Activated effector memory CD4-positive, alpha-beta T cell treated with anti-CD3 and anti-CD28 coated beads, Interleukin-2, amount 50 U/mL, for 16 hours (primary cell): ENCODE measurements around the gene MRPL14.

Source experiments
- DNase-seq: peaks from one replicate; pipeline ENCODE4 v3.0.0-alpha.2; 2020

The MRPL14 gene

DNA sequence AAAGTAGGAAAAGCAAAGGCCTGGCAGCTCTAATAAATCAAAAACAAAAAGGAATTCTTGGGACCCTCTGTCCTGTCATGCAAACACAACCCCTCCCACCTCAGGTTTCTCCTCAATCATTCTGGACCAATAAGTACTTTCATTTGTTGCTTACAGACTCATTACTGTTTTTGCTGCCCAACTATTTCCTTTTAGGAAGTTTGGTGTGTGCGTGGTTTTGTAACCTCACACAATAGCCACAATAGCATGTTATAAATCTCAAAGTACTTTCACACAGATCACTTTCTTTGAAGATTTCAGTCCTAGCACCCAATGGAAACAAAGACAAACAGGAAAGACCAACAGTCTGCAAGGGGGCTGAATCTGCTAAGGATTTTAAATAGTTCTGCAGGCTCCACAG, 4.5 kb downstream of the MRPL14 start:
- DNase-seq, result no peak

DNA sequence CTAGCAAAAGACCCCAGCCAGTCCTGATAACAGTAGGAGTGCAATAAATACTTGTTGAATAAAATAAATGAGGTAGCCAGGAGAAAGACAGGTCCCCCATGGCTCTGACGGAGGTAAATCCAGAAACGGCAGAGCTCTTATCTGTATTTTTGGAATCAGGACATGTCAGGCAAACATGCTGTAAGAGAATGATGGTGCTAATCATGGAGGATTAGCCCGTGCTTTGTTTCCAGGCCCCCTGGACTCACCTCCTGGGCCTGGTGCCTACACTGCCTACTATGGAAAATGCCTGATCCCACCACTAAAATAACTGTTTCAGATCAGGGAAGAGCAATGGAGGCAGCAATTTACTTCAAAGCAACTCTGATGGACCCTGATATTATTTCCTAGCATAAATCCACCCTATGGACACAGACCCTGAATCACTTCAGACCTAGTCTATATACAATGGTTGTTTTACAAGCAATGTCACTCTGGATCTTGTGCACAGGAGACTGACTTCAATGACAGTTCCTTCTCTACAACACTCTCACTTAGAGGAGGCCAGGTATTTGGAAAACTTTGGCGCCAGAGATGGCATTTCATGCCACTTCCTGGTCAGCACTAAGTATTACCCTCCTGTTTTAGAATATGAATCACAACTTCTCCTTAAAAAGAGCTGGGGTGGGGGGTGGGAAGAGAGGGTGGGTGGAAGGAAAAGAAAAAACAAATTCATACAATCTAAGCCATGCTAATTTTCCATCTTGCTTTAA, 6.4 kb downstream of the MRPL14 start:
- DNase-seq, result no peak

DNA sequence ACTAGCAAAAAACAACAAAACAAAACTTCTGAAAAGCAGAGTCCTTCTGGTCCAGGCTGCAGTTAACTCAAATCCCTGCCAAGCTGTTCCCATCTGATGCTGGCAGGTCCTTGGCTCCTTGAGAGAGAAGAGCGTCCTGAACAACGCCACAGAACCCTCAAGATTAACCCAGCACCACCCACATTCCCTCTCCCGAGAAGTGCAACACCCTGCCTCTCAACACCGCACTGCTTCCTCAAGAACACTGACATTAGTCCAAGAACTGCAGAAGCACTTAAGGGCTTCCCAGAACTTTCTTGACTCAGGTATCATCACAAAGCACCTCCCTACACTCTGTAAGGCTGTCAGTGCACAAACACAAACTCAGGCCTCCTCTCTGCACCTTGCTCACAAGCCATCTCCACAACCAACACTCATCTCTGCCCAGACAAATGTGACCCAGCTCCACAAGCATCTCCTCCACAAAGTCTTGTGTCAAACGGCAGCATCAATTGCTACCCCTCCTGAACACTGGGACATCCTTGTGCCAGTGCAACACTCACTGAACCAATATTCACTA, 7.5 kb downstream of the MRPL14 start:
- no peak for DNase-seq

DNA sequence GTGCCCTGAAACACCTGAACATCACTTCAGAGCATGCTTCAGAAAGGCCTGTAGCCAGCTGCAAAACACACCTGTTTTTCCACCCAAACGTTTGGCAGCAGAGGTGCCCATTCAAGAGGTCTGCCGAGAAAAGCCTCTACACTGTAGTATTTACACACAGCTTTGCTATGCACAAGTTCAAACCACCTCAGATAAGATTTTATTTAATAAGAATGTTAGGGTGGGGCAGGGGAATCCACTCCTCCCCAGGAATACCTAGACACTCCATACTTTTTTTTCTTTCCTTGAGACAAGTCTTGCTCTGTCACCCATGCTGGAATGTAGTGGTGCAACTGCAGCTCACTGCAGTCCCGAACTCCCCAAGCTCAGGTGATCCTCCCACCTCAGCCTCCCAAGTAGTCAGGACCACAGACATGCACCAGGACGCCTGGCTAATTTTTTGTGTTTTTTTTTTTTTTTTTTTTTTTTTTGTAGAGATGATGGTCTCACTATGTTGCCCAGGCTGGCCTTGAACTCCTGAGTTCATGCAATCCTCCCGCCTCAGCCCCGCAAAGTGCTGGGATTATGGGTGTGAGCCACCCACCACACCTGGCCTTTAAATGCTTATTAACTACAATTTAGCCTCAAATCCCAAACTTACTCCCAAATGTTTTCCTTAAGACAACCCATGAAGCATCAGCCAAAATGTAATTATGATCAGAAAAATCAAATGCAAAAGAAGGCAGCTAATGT, 9.7 kb downstream of the MRPL14 start:
- no peak for DNase-seq

DNA sequence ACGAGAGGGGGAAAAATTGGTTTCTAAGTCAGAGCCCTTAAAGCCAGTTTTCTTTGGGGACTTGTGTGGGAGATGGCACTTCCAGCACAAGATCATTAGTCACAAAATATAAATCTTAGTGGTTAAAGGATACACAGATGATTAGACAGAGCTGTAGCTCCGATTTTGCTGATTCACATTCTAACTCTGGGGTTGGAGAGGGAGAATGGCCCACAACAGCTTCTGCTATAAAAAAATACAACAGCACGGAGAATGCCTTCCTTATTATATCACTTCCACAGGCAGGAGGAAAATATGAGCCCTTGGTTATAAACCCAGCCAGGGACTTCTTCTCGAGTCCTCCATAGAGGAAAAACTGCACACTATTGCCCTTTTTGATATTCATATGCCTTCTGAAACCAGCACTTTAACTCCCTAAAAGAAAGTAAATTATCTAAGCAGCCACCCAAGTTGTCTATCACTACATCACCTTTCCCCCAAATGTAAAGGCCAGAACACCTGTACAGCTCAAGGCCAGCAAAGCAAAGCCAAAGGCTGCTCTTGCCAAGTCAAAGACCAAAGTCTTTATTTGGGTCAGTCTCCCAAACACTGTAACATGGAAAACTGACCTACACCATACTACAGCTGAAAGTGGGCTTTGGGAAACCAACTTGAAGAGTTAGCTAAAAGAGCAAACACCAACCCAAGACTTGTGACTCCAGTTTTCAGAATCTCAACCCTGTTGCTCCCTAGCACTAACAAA, 10.4 kb downstream of the MRPL14 start:
- no peak for DNase-seq

DNA sequence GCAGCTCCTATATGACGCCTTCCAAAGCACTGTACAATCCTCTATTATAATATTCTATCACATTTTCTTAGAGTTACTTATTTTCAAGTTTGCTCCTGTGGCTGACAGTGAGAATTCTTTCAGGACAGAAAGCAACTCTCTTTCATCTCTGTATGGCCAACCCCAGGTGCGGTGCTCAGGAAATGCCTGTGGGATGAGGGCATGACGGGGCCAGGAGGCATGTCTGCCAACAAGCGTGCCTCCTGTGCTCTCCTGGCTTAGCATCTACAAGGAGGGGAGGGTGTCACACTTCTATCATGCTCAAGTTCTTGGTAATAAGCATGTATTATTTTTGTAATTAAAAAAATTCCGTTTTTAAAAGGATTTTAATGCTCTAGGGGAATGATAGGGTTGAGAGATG, 11.4 kb downstream of the MRPL14 start:
- DNase-seq, result no peak

DNA sequence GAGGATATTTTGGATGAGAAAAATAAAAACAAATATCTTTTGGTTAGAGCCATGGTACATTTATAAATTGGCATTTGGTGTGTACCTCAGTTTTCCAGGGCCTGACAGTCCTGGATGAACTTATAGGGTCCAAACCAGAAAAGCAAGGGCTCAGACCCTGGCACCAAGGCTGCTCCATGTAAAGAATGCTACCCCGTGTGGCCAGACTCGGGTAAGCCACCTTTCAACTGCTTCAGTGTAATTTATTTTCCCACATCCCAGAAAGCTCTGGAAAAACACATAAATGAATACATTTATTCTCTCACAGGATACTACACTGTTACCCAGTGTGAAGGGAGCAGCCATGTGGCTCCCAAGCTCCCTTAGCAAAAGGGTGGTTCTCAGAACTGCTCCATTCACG, 13.8 kb downstream of the MRPL14 start:
- no peak for DNase-seq

DNA sequence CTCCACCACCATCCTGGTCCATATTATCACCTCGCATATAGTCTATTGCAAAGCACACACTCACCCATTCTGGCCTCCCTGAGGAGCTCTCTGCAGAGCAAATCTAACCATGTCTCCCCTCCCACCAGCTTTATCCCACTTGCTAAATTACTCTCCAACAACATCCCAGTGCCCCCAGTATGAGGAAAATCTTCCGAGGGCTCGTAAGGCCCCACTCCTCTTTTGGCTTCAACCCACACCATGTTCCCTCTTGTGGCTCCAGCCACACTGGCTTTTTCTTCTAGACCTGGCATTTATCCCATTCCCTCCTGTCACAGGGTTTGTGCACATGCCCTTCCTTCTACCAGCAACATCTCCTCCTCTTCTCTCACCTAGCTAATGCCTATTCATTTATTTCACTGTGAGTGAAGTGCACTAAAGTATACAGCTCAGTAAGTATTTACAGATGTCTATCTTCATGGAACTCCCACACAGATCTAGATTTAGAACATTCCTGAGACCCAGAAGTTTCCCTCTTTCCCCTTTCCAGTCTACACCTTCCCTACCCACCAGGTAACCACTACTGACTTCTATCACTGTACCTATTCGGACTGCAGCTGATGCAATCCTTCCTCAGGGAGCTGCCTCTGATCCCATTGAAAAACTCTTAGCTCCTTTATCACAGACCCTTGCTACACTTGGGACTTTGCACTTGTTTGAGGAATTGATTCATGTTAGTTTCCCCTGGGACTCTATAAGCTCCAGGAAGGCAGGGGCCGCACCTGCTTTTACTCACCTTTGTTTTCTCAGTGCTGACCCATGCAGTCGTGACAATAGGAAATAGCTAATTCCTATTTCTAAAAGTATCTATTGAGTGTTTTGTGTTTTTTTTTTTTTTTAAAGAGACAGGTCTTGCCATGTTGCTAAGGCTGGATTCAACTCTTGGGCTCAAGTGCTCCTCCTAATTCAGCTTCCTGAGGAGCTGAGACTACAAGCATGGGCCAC, 15.5 kb downstream of the MRPL14 start:
- DNase-seq, result no peak

DNA sequence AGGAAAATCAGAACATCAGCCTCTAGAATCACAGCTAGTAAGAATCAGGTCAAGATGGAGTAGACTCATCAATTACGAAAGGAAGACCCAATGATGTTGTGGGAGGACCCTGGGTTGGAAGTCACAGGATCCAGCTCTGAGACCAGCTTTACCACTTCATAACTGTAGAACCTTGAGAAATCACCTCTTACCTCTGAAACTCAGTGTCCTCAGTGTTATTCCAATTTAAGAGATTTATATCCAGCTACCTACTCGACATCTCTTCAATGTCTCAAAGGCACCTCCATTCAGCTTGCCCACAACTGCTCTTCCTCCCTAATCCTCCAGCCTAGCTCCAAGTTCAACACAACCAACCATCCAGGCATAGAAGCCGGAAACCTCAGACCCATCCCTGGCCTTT, 16.3 kb downstream of the MRPL14 start:
- DNase-seq, result no peak

DNA sequence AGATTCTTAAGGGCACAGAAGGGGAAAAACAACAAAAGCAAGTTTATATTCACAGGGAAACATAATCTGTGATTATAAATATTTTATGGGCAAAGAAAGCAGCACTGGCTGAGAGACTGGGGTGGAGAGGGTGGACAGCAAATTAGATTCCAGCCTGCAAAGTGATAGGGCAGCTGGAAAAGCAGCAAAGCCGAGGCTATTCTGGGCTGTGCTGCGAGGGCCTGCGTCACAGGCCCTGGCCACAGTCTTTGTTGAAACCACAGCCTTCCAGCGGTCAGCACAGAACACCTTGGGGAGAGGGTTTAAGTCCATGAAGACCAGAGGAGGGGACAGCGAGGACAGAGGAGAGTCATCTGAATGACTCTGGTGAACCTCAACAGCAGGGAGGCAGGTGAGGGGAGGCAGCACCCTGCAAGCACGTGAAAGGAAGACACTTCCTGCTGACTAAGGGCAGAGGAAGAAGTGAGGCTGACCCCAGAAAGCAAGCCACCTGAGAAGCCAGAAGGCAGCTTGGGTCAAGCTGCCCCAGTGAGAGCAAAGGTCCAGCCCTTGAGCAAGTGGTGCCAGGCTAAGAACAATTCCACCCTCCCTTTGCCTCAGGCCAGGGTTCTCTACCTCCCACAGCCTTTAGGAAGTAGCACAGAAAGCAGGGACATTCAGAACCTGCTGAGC, 17.1 kb downstream of the MRPL14 start:
- no peak for DNase-seq

DNA sequence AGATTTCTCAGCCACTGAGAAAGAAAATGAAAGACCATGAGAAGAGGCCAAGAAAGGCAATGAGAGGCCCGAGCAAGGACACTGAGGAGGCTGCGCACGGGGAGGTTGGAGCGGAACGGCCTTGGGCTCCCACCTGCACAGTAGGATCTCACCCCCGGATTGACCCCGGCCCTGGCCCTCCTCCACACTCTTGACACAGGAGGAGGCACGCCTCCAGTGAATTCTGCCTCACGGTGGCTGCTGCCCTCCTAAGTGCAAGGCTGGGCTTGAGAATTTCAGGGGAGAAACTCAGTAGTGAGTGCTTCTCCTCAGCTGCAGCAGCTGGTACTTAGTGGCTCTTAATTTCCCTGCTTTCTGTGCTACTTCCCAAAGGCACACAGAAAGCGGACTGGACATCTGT, 18.0 kb downstream of the MRPL14 start:
- no peak for DNase-seq

DNA sequence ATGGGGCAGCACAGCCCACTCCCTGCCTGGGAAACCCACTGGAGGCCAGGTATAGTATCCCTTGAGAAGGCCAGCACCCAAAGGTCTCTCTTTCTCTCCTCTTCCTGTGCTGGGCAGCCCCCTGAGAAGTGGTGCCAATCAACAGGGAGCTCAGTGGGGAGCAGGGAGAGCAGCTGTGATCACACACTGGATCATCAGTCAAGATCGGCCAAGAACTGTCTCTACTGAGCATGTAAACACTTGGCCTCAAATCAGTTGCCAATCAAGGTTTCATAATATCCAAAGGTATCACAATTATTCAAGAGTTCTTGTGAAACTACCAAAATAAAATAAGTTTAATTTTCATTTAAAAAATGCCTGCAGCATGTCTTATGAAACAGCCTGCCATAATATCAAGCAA, 18.8 kb downstream of the MRPL14 start:
- no peak for DNase-seq

DNA sequence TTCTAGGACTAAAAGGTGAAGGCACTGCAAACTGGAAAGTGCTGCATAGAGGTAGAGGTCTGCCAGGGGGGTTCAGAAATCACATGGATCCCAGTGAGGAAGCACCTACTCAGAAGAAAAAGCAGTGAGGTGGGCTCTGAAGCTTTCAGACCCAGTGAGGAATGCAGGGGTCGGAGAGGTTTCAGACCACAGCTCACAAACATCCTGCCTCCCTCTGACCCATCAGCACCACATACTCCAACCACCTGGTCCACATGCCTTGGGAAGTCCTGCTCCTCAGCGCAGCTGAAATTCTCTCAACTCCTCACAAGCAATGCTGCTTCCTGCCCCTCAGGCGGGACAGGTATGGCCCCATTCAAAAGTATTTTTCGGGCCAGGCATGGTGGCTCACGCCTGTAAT, 20.2 kb downstream of the MRPL14 start:
- no peak for DNase-seq

DNA sequence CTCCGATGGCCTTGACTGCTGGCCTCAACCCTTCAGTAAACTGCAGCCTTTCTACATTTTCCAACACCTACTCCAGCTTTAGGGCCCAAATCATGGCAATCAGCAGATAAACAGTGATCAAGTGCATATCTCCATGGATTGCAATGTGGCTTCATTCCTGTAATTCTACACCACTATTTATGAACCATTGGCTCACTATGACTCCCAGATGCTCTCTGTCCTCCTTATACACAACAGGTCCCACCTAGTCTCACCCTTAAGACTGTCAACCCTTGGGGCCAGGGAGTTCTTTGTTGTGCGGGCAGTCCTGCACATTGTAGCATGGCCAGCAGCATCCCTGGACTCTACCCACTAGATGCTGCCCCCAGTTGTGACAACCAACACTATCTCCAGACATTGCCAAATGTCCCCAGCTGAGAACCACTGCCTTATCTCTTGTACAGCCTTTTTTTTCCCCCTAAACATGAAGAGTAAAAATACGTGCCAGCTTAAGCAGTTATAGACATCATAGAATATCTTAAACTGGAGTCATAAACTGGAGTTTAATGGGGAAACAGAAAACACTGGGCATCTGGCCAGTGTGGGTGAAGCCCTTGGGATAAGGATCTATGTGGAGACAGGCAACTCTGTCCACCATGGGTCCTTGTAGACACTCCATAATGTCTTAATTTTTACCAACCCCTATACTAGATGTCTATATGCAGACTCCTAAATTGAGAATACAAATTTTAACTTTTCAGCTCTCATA, 21.1 kb downstream of the MRPL14 start:
- no peak for DNase-seq

DNA sequence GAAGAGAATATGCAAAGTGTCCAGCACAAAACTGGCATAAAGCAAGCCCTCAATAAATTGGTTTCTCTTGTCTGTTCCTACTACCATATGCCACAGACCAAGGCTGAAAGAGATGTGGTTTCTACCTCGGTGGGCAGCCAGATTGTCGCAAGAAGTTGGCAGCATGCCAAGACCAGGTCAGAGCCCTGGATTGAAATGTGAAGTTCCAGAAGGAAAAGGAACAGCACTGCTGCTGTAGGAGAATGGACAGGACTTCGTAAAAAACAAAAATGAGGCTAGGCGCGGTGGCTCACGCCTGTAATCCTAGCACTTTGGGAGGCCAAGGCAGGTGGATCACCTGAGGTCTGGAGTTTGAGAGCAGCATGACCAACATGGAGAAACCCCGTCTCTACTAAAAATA, 22.1 kb downstream of the MRPL14 start:
- no peak for DNase-seq

DNA sequence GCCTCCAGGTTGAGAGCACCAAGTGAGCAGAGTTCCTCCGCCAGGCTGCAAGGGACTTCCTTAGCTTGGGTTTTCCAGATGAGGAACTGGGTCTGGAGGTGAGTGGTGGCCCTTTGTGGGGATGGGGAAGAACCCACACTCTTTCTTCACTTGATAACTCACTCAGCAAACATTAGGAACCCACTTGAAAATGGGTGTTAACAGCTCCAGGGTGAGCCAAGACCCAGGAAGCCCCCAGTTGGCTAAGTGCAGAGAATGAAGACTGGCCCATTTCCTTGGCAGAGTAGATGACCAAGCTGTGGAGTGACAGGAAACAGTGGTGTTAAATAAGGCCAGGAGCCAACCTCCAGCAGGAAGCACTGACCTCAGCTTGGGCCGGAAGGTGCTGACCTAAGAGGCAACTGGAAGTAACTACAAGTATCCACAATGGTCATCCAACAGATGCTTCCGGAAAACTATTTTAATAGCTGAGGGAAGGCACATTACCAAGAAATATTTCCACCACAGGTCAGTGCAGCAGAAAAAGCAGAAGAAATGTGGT, 22.7 kb downstream of the MRPL14 start:
- no peak for DNase-seq

DNA sequence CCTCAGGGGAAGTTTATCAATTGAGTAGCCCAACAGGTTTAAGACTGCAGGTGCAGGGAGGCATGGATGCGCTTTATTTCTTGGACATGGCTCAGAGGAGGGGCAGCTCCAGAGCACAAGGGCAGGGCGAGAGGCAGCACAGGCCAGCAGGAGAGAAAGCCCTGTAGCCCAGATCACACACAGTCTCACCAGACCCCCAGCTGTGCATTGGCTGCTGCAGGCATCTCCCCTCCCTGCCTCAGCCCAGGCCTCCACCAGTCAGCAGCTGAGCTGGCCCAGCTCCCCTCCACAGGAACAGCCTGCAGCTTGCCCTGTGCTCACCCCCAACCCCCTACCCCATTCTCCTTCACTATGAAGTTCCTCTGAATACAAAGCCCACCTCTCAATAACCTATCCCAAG, 24.7 kb downstream of the MRPL14 start:
- DNase-seq, result no peak

DNA sequence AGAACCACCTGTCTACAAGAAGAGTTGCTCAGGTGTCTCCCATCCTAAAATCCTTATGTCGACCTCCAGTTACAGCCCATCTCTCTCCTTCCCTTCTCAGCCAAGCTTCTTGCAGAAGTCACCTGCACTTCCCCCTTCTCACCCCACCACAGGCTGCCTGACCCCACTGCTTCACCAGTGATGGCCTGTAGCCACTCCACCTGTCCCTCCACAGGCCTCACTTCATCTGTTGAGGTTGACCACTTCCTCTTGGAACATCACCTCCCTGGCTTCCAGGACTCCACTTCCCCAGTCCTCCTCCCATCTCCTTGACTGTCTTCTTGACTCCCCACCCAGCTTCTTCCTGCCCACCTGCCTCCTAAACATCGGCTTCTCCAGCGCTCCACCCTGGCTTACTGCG, 25.4 kb downstream of the MRPL14 start:
- DNase-seq, result no peak

DNA sequence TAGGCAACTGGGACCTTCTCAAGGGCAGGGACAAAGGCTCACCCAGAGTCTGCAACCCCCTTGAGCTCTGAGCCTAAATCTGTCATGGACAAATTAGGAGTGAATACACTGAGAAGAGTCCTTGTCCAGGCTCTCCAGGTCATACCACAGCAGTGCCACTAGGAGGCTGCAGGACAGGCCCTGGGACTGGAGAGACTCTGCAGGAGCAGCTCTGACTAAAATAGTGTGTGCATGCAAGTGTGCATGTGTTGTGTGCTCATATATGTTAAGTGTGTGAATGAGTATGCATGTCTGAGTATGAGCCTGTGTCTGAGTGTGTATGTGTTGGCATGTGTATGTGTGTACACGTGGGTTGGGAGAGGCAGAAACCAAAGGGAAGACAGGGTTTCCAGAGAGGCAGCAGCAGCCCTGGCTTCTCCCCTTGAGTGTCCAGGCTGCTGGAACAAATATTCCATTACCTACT, 27.1 kb downstream of the MRPL14 start:
- no peak for DNase-seq

DNA sequence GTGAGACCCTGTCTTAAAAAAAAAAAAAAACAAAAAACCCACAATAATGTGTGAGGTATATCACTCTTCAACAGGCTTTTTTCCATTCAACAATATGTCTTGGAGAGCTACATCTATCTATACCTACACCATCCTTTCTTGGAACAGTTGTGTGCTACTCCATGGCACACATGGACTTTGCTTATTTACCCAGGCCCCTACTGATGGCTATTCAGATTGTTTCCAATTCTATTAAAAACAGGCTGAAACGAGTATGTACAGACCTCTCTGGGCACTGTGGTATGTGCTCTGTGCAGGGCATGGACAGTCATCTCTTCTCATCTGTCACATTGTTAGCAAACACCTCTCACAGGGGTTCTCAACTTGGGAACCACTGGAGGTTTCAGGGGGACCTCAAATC, 28.1 kb downstream of the MRPL14 start:
- no peak for DNase-seq
